Measurements from ENCODE around the gene POU6F1. TPM values are rescaled to one million over a fixed set of nuclear protein-coding genes. Genes with fewer than 3 reads are reported as not detected.

POU6F1 gene
- total and polyA plus RNA-seq, 9 of the 15 experiments (the other 6 are each of a cell fraction or from before 2014, with no cell fraction given) = 0.14 to 3.3 (median 1.1) TPM

GRCh38 chr12:51181558-51181957, 36.3 kb downstream of the POU6F1 start:
- no peaks in the 10 kb centered on the region for H3K79me2 ChIP-seq (ENCODE audit: control insufficient read depth, insufficient read depth, low read length)
- no peak overlapping the region for H3K27ac ChIP-seq (ENCODE audit: extremely low read depth, low read depth, low read length)
- no peak overlapping the region for H2AFZ ChIP-seq (ENCODE audit: low read depth, low read length)
- ATAC-seq = no peak
- H3K9ac ChIP-seq (ENCODE audit: insufficient read depth in 1 of 2, low read depth in 2 of 2, low read length in 2 of 2) = no peak overlapping the region
- no peaks in the 10 kb centered on the region for H3K9me1 ChIP-seq (ENCODE audit: control insufficient read depth, insufficient read depth, low read length)
- peaks cover 0 to 10% of the 10 kb centered on the region in 2 experiments; a peak in 3 of 5 replicates for H3K4me1 ChIP-seq (replicated peaks in 1 of 2; ENCODE audit: control insufficient read depth in 2 of 2, insufficient read depth in 2 of 2, low read length in 2 of 2)
- H3K9me3 ChIP-seq (replicated peaks; ENCODE audit: control insufficient read depth, insufficient read depth, low read depth, low read length) = no peaks in the 10 kb centered on the region
- H3K4me3 ChIP-seq = no peak overlapping the region
- CTCF ChIA-PET (ENCODE audit: low intra/inter-chr PET ratio) = no interaction called here
- no TSS peak for BruUV-seq (replicated peaks)
- H3K27me3 ChIP-seq (ENCODE audit: control insufficient read depth in 2 of 2, insufficient read depth in 2 of 2, low read length in 2 of 2) = no peaks in the 10 kb centered on the region
- intact Hi-C loops (cut with micrococcal nuclease) (no loop called here), in situ Hi-C loops (cut with MboI) (no loop called here)
- no peak for FAIRE-seq
- no peak overlapping the region for H3K4me2 ChIP-seq (ENCODE audit: insufficient read depth, low read length)
- no peak for DNase-seq (ENCODE audit: extremely low read depth in 1 of 4, low spot score in 3 of 4)
- H4K20me1 ChIP-seq (replicated peaks; ENCODE audit: control insufficient read depth, insufficient read depth, low read length) = no peaks in the 10 kb centered on the region
- WGBS (ENCODE audit: insufficient coverage, low coverage, missing lambda C conversion rate) = 59% methylated on average over 5 of the region's 5 CpGs
- H3K36me3 ChIP-seq (ENCODE audit: control insufficient read depth, insufficient read depth, low read length) = no peaks in the 10 kb centered on the region
- POLR2A ChIA-PET = no interaction called here
- no peak for TF ChIP-seq ZNF143 (CRISPR knock-in tag; IDR thresholded peaks at IDR 0.05)
- TF ChIP-seq SLC30A9 (CRISPR knock-in tag; IDR thresholded peaks at IDR 0.05) = no peak
- no peak for TF ChIP-seq TCF7 (IDR thresholded peaks at IDR 0.05; ENCODE audit: borderline replicate concordance)
- TF ChIP-seq NFXL1 (CRISPR knock-in tag; IDR thresholded peaks at IDR 0.05) = no peak
- no peak for TF ChIP-seq ZBTB40 (IDR thresholded peaks at IDR 0.05)
- no peak for TF ChIP-seq ZBTB40 (CRISPR knock-in tag; IDR thresholded peaks at IDR 0.05)
- TF ChIP-seq TCF7L2 (IDR thresholded peaks at IDR 0.05; ENCODE audit: low read depth, low read length) = no peak
- TF ChIP-seq RBM15 (IDR thresholded peaks at IDR 0.05; ENCODE audit: insufficient read depth, low read length) = no peak
- TF ChIP-seq ZNF583 (CRISPR knock-in tag; IDR thresholded peaks at IDR 0.05) = no peak
- no peak for TF ChIP-seq PHTF2 (CRISPR knock-in tag; IDR thresholded peaks at IDR 0.05)
- TF ChIP-seq MCM3 (IDR thresholded peaks at IDR 0.05) = no peak
- TF ChIP-seq FOXJ3 (CRISPR knock-in tag; IDR thresholded peaks at IDR 0.05) = no peak
- TF ChIP-seq BRD4 (IDR thresholded peaks at IDR 0.05) = no peak
- TF ChIP-seq SRSF7 (optimal IDR thresholded peaks at IDR 0.05; ENCODE audit: low read depth, low read length) = no peak
- no peak for TF ChIP-seq IRF2 (CRISPR knock-in tag; IDR thresholded peaks at IDR 0.05)

Measured in K562 (cell line).